T-helper 1 cell treated with Interleukin-12 subunit alpha and Interleukin-12 subunit beta and Interleukin-4 antibody, amounts not matched to agents 30 μg/mL and 1 μg/mL, for 36 hours (primary cell): ENCODE data around the gene MMRN1.

Experiments used
- H3K27ac Mint-ChIP-seq: one replicate; pipeline ENCODE4 v1.8.0; 2021; ENCODE audit warnings: mild to moderate bottlenecking, mixed read lengths
- H3K27me3 Mint-ChIP-seq: one replicate; pipeline ENCODE4 v1.8.0; 2021; ENCODE audit warnings: low read depth, mixed read lengths
- H3K36me3 Mint-ChIP-seq: one replicate; pipeline ENCODE4 v1.8.0; 2021; ENCODE audit warnings: low read depth, mixed read lengths
- H3K4me1 Mint-ChIP-seq: one replicate; pipeline ENCODE4 v1.8.0; 2021; ENCODE audit warnings: low read depth, mixed read lengths
- H3K4me3 Mint-ChIP-seq: one replicate; pipeline ENCODE4 v1.8.0; 2021; ENCODE audit warnings: mild to moderate bottlenecking, moderate library complexity, mixed read lengths
- H3K9me3 Mint-ChIP-seq: one replicate; pipeline ENCODE4 v1.8.0; 2021; ENCODE audit warnings: mixed read lengths

MMRN1 gene, protein sequence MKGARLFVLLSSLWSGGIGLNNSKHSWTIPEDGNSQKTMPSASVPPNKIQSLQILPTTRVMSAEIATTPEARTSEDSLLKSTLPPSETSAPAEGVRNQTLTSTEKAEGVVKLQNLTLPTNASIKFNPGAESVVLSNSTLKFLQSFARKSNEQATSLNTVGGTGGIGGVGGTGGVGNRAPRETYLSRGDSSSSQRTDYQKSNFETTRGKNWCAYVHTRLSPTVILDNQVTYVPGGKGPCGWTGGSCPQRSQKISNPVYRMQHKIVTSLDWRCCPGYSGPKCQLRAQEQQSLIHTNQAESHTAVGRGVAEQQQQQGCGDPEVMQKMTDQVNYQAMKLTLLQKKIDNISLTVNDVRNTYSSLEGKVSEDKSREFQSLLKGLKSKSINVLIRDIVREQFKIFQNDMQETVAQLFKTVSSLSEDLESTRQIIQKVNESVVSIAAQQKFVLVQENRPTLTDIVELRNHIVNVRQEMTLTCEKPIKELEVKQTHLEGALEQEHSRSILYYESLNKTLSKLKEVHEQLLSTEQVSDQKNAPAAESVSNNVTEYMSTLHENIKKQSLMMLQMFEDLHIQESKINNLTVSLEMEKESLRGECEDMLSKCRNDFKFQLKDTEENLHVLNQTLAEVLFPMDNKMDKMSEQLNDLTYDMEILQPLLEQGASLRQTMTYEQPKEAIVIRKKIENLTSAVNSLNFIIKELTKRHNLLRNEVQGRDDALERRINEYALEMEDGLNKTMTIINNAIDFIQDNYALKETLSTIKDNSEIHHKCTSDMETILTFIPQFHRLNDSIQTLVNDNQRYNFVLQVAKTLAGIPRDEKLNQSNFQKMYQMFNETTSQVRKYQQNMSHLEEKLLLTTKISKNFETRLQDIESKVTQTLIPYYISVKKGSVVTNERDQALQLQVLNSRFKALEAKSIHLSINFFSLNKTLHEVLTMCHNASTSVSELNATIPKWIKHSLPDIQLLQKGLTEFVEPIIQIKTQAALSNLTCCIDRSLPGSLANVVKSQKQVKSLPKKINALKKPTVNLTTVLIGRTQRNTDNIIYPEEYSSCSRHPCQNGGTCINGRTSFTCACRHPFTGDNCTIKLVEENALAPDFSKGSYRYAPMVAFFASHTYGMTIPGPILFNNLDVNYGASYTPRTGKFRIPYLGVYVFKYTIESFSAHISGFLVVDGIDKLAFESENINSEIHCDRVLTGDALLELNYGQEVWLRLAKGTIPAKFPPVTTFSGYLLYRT

DNA sequence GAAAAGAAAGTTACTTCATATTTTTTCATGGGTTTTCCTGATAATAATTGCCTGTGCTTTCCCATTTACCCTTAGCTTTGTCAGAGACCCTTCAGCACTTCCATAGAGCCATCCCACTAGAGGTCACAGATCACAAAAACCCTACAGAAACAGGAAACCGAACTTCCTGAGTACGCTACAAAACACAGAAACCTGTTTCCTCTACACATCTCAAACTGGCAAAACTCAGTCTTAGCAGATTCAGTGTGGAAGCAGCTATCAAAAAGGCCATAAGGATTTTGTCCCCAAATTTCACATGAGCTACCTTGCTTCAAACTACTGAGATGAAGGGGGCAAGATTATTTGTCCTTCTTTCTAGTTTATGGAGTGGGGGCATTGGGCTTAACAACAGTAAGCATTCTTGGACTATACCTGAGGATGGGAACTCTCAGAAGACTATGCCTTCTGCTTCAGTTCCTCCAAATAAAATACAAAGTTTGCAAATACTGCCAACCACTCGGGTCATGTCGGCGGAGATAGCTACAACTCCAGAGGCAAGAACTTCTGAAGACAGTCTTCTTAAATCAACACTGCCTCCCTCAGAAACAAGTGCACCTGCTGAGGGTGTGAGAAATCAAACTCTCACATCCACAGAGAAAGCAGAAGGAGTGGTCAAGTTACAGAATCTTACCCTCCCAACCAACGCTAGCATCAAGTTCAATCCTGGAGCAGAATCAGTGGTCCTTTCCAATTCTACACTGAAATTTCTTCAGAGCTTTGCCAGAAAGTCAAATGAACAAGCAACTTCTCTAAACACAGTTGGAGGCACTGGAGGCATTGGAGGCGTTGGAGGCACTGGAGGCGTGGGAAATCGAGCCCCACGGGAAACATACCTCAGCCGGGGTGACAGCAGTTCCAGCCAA lies at the start of gene MMRN1:
MMRN1 (plus strand) TSS at position 206 of the 902 bp plus-strand sequence; CDS start at position 324, 118 bp downstream.
- Mint-ChIP-seq H3K27me3 (peaks cover 8% of the 10 kb centered on the region), H3K4me1 (peaks cover 14% of the 10 kb centered on the region), H3K36me3 (no peaks in the 10 kb centered on the region), H3K27ac (no peak within 1 kb of the TSS), H3K9me3 (no peaks in the 10 kb centered on the region), H3K4me3 (peak within 1 kb of the TSS; percentile 26)

DNA sequence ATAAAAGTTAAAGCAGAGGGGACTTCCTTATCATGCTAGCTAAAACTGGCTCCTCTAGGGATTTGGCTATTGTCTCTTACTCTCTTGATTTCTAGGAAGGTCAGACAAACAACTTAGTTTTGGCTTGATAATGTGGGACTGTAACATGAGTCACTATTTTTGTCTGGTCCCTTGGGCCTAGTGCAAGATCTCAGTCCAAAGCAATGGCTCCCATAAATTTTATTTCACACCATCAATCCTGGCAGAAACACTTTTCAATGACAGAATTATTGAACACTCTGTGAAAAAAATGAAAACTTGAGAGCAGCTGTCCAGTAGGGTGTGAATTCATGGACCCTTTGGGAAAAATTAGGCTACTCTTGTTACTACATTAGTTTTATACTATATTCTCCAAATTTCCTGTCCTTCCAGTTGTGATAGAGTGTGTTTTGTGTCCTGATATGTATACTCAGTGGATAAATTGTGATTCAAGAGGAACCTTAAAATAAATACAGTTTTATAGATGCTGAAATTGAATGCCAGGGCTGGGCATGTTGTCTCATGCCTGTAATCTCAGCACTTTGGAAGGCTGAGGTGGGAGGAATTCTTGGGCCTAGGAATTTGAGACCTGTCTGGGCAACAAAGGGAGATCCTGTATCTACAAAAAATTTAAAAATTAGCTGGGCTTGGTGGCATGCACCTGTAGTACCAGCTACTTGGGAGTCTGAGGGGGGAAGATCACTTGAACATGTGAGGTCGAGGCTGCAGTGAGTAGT lies 46.9 kb upstream of the MMRN1 start:
- no peak overlapping the region for H3K27ac Mint-ChIP-seq
- no peaks in the 10 kb centered on the region for H3K4me1 Mint-ChIP-seq
- H3K36me3 Mint-ChIP-seq: peaks cover 2% of the 10 kb centered on the region
- no peak overlapping the region for H3K4me3 Mint-ChIP-seq
- H3K27me3 Mint-ChIP-seq: peaks cover 11% of the 10 kb centered on the region
- H3K9me3 Mint-ChIP-seq: peaks cover 18% of the 10 kb centered on the region

DNA sequence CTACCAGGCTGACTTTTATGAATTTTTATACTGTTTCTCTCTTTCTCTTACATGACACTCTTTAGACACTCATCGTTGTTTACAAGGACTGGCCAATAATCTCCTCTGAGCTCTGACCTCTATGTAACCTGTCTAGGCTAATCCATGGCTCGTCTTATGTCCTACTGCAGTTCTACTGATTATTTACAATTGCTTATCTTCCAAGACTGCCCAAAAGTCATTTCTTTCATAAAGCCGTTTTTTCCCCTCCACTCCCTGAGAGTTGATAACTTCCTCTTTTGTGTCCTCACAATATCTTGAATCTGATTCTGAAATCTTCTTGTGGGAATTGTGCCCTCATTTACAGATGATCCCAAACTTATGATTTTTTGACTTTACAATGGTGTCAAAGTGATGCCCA lies 39.4 kb upstream of the MMRN1 start:
- H3K9me3 Mint-ChIP-seq: peaks cover 7% of the 10 kb centered on the region
- no peak overlapping the region for H3K27ac Mint-ChIP-seq
- peaks cover under 1% of the 10 kb centered on the region for H3K36me3 Mint-ChIP-seq
- H3K27me3 Mint-ChIP-seq: peaks cover 5% of the 10 kb centered on the region
- H3K4me3 Mint-ChIP-seq: no peak overlapping the region
- H3K4me1 Mint-ChIP-seq: no peaks in the 10 kb centered on the region

DNA sequence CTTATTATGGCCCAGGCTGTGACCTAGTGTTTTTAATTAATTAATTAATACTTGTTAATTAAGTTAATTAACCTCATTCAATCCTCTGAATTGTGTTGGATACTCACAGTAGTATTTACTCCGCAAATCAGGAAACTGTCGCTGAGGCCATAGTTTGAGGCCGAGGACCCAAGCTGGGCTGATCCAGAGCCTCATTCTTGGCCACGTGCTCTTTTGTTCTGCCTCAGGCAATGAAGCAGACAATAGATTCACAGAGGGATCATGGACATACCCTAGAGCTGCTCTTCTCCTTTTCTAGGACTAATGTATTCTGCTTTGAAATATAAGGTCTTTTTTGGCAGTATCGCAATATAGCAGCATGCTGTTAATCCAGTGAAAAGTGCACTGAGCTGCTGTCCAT lies 33.7 kb upstream of the MMRN1 start:
- no peaks in the 10 kb centered on the region for H3K9me3 Mint-ChIP-seq
- no peaks in the 10 kb centered on the region for H3K36me3 Mint-ChIP-seq
- H3K27me3 Mint-ChIP-seq: peaks cover 17% of the 10 kb centered on the region
- no peak overlapping the region for H3K27ac Mint-ChIP-seq
- no peak overlapping the region for H3K4me3 Mint-ChIP-seq
- H3K4me1 Mint-ChIP-seq: no peaks in the 10 kb centered on the region

DNA sequence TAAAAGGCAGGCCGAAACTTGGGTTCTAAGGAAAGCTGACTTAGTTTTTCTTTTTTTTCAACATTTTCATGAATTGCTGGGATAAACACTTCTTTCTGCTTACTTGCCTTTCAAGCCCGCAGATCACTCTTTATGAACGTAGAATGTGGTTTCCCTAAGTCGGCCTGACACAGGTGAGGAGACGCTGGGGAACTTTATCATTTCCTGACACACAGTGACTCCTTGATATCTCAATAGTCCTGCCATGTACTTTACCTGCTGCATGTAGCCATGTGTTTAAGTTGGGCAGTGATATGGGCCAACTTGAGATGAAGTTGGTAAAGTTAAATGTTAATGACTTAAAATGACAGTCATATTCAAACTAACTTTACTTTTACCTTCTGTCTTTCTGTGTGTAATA lies 31.1 kb upstream of the MMRN1 start:
- peaks cover 22% of the 10 kb centered on the region for H3K27me3 Mint-ChIP-seq
- no peaks in the 10 kb centered on the region for H3K36me3 Mint-ChIP-seq
- H3K27ac Mint-ChIP-seq: no peak overlapping the region
- H3K4me3 Mint-ChIP-seq: no peak overlapping the region
- H3K9me3 Mint-ChIP-seq: no peaks in the 10 kb centered on the region
- no peaks in the 10 kb centered on the region for H3K4me1 Mint-ChIP-seq

DNA sequence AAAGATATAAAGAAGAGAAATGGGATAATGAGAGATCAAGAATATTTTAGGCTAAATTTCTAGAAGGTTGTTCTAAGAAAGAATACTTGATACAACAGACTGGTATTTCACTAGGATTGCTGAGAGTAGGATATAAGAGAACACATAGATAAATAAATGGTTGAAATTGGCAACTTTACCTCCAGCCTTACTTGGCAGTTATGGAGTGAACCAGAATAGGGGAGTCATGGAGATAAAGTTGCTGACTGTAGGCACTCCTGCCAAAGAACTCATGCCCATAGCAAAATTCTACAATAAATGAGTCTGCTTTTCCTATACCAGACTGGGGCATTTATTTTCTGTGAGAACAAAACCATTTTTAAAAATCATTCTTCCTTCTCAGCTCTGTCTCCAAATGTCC lies 26.4 kb upstream of the MMRN1 start:
- Mint-ChIP-seq H3K4me3 (no peak overlapping the region), H3K4me1 (no peaks in the 10 kb centered on the region), H3K27ac (no peak overlapping the region), H3K27me3 (peaks cover 14% of the 10 kb centered on the region), H3K9me3 (no peaks in the 10 kb centered on the region), H3K36me3 (no peaks in the 10 kb centered on the region)

DNA sequence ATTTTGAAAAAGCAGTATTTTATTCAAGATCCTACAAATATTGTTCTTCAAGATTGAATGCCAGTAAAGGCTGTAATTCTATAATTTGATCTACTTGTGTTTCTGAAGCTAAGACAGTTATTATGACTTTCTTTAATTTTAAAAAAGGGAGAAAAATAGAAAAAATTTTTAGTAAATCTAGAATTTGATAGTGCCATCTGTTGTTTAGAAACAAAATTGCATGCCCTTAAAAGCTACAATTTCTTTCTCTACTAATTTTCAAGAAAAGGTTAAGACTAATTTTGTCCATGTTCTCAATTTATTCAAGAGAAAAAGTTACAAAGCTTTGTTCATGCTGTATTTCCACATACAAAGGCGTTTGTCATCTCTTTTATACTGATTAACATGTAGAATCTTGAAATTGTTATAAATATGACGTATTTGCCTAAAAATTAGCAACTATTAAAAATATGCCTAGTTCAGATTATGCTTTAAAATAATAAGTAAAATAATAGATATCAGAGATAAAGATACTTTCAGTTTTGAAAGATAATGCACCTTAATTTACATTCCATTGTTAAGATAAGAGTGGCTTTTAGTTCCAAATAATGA lies 25.6 kb upstream of the MMRN1 start:
- peaks cover 13% of the 10 kb centered on the region for H3K27me3 Mint-ChIP-seq
- H3K36me3 Mint-ChIP-seq: no peaks in the 10 kb centered on the region

DNA sequence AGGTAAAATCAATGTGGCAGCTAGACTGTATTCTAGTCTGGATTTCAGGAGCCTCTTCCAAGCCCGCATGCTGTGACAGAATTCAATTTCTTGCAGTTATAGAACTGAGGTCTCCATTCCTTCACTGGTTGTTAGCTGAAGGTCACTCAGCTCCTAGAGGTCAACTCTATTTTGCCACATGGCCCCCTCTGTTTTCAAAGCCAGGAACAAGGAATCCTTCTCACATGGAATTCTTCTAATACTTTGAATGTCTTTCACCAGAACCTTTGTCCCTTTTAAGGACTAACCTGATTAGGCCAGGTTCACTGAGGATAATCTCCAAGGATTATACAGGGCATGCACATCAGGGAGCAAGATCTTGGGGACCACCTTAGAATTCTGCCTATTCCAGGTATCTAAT lies 23.4 kb upstream of the MMRN1 start:
- peaks cover 10% of the 10 kb centered on the region for H3K27me3 Mint-ChIP-seq
- H3K4me3 Mint-ChIP-seq: no peak overlapping the region
- H3K4me1 Mint-ChIP-seq: no peaks in the 10 kb centered on the region
- H3K36me3 Mint-ChIP-seq: no peaks in the 10 kb centered on the region
- H3K9me3 Mint-ChIP-seq: no peaks in the 10 kb centered on the region
- H3K27ac Mint-ChIP-seq: no peak overlapping the region

More for the DNA sequence above, 25.6 kb upstream of the MMRN1 start:
- no peak overlapping the region for H3K27ac Mint-ChIP-seq
- H3K4me1 Mint-ChIP-seq: no peaks in the 10 kb centered on the region
- no peak overlapping the region for H3K4me3 Mint-ChIP-seq
- no peaks in the 10 kb centered on the region for H3K9me3 Mint-ChIP-seq

DNA sequence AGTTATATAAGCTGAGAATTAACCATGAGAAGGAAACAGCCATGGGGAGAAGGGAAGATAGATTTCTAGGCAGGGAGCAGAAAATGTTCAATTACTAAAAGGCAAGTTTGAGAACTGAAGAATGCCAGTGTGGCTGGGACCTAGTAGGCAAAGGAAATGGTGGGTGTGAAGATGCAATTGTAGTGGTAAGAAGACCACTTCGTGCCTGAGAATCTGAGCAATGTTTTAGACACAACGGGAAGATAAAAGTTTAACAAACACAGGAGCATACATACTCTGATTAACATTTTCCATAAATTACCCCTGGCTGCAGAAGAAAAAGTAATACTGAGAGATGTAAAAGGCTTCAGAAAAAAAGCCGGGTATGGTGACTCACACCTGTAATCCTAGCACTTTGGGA lies 18.1 kb upstream of the MMRN1 start:
- Mint-ChIP-seq H3K36me3 (no peaks in the 10 kb centered on the region), H3K4me3 (no peak overlapping the region), H3K27me3 (peaks cover 17% of the 10 kb centered on the region), H3K4me1 (no peaks in the 10 kb centered on the region), H3K9me3 (no peaks in the 10 kb centered on the region), H3K27ac (no peak overlapping the region)

DNA sequence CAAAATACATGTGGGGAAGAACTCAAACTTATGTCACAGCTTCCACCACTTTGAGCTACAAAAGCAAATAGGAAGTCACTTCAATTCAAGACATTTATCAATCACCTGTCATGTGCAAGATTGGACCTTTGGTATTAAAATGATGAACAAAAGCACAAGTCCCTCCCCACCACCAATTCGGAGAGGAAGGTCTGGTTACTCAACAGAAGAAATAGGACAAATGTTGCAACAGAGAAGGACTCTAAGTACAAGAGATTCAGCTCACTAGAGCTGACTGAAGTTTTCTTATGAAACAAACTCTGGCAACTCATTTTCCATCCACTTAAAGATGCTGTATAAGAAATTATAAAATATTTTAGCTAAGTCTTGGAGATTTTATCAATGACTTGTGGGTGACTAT lies 16.0 kb upstream of the MMRN1 start:
- no peak overlapping the region for H3K27ac Mint-ChIP-seq
- no peak overlapping the region for H3K4me3 Mint-ChIP-seq
- H3K4me1 Mint-ChIP-seq: no peaks in the 10 kb centered on the region

DNA sequence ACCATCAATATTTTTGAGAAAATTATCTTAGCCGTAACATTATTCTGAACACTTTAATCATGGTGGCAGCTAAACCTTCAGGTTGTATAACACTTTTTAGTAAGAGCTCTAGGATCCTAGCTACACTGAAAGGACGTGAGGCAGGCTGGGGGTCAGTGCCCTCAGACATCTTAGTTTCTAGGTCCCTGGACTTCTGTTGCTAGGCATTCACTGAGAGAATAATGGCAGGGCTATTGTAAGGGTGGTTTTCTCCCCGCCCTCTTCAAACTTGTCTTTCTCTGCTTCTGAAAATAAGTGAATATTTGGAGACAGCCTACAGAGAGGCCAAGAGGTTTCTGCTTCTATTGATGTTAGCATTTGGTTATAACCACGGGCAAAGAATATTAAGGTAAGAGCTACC lies 15.4 kb upstream of the MMRN1 start:
- H3K27me3 Mint-ChIP-seq: peaks cover 17% of the 10 kb centered on the region

More for the DNA sequence above, 16.0 kb upstream of the MMRN1 start:
- peaks cover 17% of the 10 kb centered on the region for H3K27me3 Mint-ChIP-seq
- no peaks in the 10 kb centered on the region for H3K36me3 Mint-ChIP-seq
- no peaks in the 10 kb centered on the region for H3K9me3 Mint-ChIP-seq

DNA sequence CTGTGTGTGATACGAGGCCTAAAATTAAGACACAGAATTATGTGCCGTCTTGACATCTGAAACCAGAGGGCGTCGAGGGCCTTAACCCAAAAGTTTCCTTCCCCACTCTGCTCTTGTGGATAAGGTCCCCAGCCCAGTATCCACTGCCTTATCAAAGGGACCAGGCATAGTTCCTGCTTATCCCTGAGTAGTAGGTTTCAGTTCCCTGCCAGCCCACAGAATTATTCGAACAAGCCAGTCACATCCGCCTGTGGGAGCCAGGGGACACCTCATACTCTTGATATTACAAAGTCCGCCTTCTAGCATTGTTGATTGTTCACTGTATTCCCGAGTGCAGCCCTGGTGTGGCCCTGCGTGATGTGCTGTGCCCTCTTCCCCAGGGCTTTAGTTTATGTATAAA lies 5.4 kb upstream of the MMRN1 start:
- H3K36me3 Mint-ChIP-seq: no peaks in the 10 kb centered on the region
- H3K9me3 Mint-ChIP-seq: no peaks in the 10 kb centered on the region
- peaks cover 2% of the 10 kb centered on the region for H3K4me1 Mint-ChIP-seq
- peaks cover 32% of the 10 kb centered on the region for H3K27me3 Mint-ChIP-seq
- no peak overlapping the region for H3K27ac Mint-ChIP-seq
- H3K4me3 Mint-ChIP-seq: no peak overlapping the region

More for the DNA sequence above, 15.4 kb upstream of the MMRN1 start:
- no peak overlapping the region for H3K4me3 Mint-ChIP-seq
- H3K9me3 Mint-ChIP-seq: no peaks in the 10 kb centered on the region
- H3K36me3 Mint-ChIP-seq: no peaks in the 10 kb centered on the region
- no peaks in the 10 kb centered on the region for H3K4me1 Mint-ChIP-seq
- H3K27ac Mint-ChIP-seq: peak overlapping the region; percentile 14

DNA sequence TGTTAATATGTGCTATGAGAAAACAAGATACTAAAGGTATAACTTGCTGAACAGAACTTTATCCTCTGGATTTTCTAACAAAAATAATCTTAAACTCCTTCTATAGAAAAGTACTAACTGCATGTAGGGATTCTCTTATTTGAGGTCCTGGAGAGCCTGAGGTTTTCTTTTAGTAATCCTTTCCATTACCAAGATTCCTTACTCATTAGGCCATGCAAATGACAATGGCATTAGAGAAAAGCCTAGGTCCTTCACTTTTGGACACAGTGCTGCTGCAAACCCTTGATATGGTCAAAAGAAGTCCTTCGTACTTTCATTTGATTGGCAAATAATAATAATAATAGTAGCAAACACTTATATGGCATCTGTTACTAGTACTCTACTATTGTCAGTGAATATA lies 3.2 kb downstream of the MMRN1 start:
- Mint-ChIP-seq H3K27me3 (no peaks in the 10 kb centered on the region), H3K36me3 (no peaks in the 10 kb centered on the region), H3K4me1 (peaks cover 14% of the 10 kb centered on the region), H3K9me3 (no peaks in the 10 kb centered on the region), H3K4me3 (no peak overlapping the region), H3K27ac (no peak overlapping the region)
